TTC549 (cell line): Measurements from ENCODE around the gene MPPED1.

Source experiments
- FAIRE-seq: peaks from 2 replicates; lab custom pipeline; 2012; peaks lifted over from hg19 to GRCh38; lab: Jason Lieb, UNC

The MPPED1 gene

DNA sequence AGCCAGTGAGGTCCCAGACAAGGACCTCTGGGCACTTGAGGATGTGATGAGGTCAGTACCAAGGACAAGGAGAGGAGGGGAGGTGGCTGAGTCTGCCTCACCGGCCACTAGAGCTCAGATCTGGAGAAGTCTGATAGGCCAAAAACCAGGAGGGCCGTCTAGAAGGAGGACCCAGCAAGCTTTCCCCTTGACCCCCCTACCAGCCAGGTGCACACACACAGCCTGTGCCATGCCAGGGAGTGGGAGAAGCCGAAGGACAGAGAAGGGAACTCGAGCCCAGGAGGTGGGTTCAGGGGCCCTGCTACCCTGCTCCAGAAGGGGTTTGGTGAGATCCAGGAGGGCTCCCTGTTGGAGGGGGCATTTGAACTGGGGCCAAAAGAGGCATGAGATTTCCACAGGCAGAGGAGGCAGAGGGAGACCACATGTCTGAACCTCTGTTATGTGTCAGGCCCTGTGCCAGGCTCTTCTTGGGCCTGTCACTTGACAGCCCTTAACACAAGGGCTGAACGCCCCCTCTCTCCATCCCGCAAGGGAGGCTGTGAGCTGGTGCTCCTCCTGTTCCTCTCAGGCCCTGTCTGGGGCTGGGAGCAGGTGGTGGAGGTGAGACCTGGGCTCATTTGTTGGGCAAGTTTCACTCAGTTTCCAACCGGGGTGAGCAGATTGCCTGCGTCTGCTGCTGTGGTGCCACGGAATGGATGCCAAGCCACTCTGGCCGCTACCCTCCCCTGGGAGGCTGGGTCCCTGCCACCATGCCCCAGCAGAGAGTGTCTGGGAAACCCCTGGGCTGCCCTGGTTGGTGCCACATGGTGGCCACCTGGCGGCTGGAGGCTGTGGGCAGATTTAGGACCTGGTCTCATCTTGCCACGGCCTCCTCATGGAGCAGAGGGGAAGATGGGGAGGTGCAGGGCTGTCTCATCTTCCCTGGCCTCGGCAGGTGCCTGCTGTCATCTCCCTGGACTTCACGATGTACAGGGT is 65.2 kb downstream of the MPPED1 start:
- no peak for FAIRE-seq

DNA sequence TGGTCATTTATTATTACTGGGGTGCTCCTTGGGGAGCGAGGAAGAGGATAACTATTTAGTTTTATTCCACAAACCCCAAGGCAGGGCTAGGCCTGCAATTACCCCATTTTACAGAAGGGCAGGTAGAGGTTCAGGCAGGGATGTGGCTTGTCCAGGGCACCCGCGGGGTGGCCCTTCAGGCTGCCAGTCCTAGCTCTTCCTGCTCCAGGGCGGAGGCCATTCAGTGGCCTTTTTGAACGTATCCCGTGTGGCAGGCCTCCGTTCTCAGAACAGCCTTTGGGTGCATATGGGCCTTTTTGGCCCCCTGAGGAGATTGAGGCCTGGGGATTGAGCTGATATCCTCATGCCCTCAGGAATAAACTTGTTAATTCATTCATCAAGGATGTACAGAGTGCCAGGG is 66.2 kb downstream of the MPPED1 start:
- no peak for FAIRE-seq

DNA sequence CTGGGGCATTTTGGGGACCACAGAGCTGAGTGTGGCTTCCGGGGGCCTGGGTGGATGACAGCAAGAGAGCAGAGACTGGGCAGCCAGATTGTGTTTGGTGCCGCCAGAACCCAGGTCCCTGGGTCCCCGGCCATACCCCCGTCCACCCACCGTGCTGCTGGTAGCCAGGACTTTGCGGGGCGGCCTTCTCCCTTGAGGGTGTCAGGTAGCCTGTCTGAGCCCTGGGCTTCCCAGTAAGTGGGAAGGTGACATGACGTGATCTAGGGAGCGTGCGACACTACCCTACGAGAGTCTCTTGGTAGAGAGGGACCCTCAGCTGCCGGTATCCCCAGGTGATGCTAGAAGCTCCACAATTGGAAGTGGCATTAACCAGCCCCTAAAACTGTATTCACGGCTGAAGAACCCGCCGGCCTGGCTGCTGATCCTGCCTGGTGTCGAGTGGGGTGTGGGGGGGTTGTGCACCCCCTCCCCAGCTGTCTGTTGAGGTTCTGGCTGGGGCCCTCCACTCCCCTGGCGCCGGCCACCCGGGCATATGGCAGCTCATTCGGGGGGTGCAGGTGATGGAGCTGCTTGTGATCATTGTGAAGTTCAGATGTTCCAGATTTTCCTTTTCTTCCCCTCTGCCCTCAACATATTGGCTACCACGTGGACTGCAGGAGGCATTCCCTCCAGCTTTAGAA is 66.9 kb downstream of the MPPED1 start:
- FAIRE-seq: no peak

DNA sequence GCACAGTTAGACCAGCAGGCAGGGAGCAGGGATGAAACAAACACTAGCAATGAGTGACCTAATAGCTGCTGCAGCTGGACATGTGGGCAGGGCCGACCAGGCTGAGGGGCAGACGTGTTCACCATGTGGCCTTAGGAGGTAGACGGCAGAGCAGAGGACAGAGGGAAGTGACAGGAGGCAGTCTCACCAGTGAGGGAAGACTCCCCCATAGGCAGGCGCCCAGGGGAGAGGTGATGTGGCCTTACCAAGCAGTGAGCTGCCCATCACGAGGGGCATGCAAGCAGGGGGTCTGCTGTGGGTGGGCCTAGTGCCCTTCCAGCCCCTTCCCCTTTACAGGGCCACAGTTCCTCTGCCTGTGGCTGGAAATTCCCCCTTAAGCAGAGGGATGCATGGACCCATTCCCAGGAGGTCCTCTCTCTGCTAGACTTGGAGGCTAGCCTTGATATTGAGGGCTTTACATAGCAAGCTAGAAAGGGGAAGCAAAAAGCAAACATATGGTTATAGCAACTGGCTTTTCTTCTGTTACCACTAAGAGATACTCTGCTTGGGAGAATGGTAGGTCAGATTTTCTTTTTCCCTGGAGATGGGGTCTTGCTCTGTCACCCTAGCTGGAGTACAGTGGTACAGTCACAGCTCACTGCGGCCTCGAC is 67.6 kb downstream of the MPPED1 start:
- FAIRE-seq: no peak

DNA sequence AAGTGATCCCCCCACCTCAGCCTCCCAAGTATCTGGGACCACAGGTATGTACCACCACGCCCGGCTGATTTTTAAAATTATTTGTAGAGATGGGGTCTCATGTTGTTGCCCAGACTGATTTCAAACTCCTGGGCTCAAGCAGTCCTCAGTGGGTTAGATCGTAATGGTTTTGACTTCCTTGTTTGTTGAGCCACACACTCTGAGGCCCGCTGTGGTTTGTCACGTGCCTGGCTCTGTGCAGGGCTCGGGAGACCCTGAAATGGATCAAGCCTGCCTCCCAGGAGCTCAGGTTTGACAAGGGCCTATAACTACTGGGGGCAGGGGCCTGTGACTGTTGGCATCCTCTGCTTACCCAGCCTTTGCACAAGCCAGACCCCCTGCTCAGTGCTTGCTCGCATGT is 68.1 kb downstream of the MPPED1 start:
- FAIRE-seq: no peak

DNA sequence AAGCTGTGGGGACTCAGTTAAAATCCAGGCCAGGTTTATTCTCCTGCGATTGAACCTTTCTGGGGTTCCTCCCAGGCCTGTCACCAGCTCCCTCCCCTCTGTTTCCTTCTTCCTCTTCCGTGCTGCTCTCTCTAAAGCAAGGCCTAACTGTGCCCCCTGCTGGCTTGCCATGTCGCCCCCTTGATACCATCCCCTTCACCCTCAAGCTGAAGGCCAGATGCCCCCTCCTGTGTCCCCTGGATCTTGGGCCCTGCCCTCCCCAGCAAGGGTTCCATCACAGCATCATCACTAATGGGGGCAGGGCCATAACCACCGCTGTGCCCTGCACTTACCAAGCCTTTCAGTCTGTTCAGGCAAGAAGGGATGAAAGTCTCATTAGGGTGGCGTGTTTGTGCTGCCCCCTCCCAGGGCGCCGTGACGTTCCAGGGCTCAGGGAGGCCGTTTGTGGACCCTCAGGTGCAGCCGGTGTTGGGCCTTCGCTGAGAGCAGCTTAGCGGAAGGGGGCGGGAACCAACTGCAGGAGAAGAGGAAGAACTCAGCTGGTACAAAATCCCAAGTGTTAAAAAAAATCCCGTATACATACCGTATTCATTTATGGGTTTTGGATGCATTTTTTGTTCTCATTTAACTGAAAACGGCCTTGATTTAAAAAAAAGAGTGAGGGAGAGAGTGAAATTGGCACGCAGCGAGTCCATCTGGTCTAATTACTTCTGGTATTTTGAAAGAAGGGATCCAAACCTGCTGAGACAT is 69.9 kb downstream of the MPPED1 start:
- no peak for FAIRE-seq

DNA sequence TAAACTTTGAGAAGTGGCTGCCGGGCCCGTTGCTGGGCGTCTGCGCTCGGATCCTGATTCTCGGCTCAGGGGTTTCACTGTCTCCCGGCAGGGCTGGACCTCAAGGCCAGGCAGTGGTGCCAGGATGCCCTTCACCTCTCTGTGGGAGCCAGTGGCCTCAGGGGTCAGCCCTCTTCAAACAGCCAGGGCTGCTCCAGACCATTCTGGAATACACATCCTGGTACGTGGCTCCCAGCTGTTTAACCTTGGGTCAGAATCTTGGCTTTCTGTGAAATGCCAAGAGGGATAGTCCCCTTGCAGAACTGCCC is 70.5 kb downstream of the MPPED1 start:
- no peak for FAIRE-seq

DNA sequence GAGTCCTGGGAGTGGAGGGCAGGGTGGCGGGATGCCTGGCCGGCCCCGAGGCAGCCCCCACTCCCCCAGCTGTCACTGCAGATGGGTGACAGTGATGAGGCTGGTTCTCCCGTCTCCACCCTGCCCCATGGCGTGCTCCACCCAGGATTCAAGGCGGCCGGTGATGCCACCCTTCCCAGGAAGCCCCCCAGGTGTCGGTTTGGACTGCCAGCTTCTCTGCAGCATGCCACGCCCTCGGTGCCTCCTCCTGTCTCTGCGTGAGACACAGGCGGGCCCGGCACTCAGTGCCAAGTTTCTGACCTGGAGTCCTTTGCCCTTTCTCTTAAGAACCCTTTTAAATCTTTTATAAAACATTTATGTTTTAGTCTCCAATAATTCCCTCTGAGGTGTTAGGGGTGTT is 71.5 kb downstream of the MPPED1 start:
- FAIRE-seq: no peak

DNA sequence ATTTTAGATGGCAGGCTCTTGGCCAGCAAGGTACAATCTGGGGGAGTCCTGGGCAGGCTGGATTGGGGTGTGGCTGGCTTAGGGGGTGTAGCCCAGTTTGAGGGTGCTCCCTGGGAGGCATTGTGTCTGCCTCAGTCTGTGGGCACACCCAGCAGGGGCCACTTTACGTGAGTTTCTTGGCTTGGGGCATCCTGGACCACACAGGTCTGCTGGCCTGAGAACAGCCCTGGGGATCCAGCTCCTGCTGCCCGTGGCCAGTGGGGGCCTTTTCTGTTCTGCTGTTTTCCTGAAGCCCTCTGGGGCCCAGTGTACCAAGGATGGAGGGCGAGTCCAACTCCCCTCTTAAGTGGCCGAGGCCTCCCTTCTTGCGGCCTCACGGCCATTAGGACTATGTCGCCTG is 71.9 kb downstream of the MPPED1 start:
- no peak for FAIRE-seq

DNA sequence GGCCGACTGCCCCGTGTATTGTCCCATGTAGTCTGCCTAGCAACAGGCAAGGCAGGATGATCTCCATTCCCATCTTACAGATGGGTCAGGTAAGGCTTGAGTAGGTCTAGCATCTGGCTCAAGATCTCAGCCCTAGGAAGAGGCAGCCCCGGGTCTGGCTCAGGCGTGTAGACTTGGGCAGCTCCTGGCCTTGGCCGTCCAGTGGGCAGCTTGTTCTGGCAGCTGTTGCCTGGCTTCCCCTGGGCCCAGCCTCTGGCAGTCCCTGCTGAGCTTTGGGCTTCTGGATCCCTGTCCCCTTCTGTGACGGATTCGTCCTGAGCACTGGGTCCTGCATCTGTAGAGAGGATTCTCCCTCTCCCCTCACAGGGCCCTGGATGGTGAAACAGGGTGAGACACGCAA is 72.4 kb downstream of the MPPED1 start:
- FAIRE-seq: no peak

DNA sequence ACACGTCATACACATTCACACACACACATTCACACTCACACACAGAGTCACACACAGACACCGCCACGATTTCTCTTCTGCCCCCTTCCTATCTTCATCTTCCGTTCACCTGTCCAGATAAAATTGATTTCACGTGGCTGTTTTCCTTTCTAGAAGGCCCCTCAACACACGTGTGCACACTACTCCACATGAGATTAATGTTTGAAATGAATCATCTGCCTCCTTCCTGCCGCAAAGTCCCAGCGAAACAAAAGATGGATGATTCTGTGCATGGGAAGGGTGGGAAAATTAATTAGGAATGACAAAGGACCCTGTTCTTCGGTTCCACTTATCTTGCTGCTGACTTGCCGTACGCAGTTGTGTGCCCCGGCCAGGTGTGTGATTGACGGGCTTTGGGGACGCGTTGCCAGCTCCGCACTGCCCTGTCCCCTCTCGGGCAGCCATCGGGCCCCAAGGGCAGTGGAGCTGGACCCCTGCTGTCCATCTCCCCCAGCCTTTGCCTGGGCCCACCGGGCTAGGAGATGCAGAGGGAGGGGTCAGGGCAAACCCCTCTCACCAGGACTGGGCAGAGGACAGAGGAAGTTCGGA is 73.8 kb downstream of the MPPED1 start:
- FAIRE-seq: no peak

DNA sequence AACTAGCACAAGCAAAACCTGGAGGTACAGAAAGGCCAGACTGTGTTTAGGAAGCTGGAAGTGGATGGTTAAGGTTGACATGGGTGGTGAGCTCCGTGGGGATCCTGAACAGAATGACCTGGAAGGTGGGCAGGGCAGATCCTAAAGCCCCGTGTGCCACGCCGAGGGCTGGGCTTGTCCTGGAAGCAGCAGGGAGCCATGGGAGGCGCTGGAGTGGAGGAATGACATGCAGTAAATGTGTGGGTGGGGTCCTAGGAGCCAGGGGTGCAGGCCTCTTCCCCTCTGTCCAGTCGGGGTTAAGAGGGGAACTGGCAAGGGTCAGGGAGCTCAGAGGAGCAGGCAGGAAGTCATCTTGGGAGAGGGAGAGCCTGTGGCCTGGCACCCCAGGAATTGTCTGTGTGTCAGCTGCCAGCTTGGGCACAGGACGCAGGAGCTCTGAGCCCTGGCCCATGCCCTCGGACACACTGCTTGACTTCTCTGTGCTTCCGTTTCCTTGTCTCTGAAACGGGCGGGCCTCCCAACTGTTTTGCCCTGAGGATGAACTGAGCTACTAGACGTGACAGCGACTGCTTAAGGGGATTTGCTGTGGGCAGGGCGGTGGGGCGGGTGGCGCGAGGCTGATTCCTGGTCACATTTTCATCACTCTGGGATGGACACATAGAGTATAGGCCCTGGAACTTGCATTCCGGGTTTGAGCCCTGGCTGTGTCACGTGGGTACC is 75.7 kb downstream of the MPPED1 start:
- FAIRE-seq: no peak

DNA sequence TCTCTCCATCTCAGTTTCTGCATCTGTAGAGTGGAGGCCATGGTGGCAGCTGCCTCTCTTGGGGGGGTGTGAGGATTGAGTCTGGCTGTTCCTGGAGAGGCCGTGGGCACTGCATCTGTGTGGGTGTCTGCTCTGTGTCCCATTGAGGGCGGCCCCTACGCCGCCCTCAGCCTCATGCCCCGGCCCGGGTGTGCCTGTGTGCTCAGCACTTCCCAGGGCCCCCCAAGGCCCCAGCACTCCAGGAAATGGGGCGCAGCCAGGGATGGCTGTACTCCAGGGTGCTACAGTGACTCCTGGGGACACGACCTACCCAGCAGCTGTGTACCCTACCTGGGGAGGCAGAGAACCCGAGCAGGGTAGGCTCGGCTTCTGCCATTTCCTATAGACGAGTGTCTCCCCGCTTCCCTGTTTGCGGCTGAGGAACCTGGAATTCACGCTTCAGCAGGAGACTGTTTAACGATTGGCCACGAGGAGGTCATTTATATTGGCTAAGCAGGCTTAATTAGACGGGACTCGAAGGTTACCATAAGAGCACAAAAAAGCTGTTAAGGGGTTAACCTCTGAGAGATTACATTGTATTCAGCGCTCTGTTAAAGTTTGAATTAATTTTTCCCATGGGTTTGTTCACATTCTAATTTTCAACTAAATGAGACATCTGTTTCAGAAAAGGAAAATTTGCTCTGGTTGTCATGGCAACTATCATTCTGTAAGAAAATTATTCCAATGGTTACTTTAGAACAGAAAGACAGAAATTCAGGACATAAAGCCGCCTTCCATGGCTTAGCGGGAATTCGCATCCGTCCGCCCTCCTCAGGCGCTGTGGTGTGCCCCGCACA is 76.4 kb downstream of the MPPED1 start:
- FAIRE-seq: no peak

DNA sequence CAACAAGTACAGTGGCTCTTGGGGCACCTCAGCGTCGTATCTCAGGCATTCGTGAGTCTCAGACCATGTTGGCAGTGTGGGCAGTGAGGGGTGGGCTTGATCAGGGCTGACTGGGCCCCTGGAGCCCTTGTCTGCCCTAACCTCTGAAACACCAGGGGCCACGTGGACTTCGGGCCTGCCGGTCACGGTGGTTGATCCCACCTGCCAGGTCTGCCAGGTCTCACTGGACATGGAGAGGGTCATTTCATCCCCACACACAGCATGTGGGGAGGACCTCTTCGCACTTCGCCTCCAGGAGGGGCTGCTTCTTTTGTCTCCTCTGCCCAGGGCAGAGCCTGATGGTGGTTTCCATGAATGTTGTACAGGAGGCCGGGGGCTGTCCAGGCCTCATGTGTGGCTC is 77.1 kb downstream of the MPPED1 start:
- FAIRE-seq: no peak

DNA sequence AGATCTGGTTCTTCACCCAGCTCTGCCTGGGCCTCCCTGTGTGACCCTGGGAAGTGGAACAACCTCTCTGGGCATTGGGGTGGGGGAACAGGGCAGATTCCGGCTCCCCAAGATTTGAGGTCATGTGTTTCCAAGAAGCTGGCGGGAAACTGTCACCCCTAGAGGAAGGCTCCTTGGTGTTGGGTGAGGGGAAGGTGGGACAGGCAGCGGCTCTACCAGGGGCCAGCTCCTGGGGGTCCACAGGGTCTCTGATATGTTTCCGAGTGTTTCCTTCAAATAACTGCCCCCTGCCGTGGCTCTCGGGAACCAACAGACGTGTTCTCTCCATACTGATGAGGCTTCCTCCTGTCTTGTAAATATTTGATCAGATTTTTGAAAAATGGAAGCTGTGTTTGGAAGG is 78.5 kb downstream of the MPPED1 start:
- no peak for FAIRE-seq

DNA sequence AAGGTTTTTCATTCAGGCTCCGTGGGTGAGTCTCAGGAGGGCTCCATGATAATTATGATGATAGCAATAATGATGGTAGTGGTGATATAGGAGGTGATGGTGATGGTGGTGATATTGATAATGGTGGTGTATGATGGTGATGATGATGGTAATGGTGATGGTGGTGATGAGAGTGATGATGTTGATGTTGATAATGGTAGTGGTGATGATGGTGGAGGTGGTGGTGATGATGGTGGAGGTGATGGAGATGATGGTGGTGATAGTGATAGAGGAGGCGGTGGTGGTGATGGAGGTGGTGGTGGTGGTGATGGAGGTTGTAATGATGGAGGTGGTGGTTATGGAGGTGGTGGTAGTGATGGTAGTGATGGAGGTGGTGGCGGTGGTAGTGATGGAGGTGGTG is 79.4 kb downstream of the MPPED1 start:
- FAIRE-seq: no peak

DNA sequence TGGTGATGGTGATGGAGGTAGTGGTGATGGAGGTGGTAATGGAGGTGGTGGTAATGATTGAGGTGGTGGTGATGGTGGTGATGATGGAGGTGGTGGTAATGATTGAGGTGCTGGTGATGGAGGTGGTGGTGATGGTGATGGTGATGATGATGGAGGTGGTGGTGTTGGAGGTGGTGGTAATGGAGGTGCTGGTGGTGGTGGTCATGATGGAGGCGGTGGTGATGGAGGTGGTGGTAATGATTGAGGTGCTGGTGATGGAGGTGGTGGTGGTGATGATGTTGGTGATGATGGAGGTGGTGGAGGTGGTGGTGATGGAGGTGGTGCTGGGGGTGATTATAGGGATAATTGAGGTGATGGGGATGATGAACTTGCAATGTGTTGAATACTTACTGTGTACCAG is 79.9 kb downstream of the MPPED1 start:
- no peak for FAIRE-seq

DNA sequence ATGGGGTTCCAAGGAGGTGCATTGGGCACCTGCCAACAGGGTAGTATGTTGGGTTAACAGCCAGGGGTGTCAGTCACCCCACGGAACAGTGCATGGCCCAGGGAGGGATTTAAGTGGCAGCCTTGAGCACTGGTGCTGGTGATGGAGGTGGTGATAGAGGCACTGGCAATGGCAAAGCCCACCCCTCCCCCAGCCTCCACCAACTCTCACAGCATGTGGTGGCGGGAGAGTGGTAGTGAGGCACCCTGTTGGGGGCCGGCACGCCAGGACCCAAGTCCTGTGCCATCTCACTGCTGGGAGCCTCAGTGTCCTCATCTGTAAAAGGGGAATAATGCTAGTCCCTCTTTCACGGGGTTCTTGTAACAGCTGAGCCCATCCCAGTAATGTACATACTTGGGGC is 81.5 kb downstream of the MPPED1 start:
- no peak for FAIRE-seq

DNA sequence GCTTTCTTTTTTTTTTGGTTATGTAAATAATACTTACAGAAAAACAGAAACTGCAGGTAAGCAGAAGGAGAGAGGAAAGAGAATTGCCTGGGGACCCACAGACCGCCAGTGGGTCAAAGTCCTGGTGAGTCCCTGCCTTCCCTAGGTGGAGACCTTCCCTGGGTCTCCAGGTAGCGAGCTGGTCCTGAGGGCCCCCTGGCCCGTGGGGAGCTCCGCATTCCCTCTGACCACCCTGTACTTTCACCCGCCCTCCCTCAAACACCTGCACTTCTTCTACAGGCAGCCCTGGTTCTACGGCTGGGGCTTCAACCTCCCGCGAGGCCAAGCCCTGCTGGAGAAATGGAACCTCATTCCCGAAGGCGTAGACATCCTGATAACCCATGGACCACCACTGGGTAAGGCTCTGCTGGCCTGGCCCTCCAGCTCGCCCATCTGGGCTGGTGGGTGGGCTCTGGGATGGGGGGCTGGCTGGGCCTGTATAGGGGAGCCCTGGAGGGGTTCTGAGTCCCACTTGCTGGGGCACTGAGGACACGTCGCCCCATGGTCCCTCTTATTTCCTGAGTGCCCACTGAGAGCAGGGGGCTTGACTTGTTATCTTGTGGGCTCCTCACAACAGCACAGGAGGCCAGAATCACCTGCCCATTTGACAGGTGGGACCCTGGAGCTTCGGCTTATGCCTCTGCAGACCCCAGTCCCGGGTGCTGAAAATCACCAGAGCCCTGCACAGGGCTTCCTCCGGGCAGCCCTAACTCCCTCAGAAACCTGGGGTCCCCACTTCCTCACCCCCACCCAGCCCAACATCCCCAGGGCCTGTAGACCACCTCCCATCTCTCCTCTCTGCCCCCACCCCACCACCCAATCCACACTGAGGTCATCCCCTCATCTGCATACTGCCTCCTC is 86.4 kb downstream of the MPPED1 start:
- FAIRE-seq: no peak

DNA sequence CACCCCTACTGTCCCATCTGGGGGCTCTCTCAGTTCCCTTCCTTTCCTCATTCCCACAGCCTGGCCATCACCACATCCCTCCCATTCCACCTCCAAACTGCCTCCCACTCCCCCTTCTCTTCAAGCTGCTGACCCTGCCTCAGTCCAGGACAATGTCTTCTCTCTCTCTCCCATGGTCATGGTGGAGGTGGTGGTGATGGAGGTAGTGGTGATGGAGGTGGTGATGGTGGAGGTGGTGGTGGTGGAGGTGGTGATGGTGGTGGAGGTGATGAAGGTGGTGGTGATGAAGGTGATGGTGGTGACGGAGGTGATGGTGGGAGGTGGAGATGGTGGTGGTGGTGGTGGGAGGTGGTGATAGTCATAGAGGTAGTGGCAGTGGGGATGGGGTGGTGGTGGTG is 87.0 kb downstream of the MPPED1 start:
- FAIRE-seq: no peak
